C4-2B (cell line): ENCODE results near the gene SCYL3.

Experiments used
- H3K27ac ChIP-seq: fragments of 450-650 bp; 2 replicates; pipeline ENCODE4 v1.5.1; 2017
- ZFX ChIP-seq: fragments of 450-650 bp; IDR thresholded peaks from 2 replicates; pipeline ENCODE4 v1.6.1; 2017
- TF ChIP-seq, protein P1 (sequence below): fragments of 450-650 bp; conservative IDR thresholded peaks from 2 replicates; pipeline ENCODE4 v1.5.1; 2017; ENCODE audit warnings: mild to moderate bottlenecking

The SCYL3 gene

DNA sequence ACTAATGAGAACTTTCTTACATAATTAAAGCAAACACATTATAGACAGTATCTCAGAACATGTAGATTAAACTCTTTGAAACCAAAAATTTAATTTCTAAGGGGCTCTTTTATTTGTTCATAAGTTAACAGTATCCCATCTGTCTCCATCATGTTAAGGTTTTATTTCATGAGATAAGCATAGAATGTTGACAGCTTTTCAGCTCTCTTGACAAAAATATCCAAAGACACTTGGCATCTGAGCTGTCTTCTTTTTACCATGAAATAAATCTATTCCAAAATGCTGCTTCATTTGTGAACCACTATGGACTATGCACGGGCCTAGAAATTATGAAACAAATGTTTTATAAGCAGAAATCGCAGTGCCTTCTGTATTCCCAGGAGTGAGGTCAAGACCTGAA, 45.2 kb downstream of the SCYL3 start:
- no peak overlapping the region for H3K27ac ChIP-seq
- TF ChIP-seq, protein P1, sequence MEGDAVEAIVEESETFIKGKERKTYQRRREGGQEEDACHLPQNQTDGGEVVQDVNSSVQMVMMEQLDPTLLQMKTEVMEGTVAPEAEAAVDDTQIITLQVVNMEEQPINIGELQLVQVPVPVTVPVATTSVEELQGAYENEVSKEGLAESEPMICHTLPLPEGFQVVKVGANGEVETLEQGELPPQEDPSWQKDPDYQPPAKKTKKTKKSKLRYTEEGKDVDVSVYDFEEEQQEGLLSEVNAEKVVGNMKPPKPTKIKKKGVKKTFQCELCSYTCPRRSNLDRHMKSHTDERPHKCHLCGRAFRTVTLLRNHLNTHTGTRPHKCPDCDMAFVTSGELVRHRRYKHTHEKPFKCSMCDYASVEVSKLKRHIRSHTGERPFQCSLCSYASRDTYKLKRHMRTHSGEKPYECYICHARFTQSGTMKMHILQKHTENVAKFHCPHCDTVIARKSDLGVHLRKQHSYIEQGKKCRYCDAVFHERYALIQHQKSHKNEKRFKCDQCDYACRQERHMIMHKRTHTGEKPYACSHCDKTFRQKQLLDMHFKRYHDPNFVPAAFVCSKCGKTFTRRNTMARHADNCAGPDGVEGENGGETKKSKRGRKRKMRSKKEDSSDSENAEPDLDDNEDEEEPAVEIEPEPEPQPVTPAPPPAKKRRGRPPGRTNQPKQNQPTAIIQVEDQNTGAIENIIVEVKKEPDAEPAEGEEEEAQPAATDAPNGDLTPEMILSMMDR = no peak
- no peak for TF ChIP-seq ZFX

DNA sequence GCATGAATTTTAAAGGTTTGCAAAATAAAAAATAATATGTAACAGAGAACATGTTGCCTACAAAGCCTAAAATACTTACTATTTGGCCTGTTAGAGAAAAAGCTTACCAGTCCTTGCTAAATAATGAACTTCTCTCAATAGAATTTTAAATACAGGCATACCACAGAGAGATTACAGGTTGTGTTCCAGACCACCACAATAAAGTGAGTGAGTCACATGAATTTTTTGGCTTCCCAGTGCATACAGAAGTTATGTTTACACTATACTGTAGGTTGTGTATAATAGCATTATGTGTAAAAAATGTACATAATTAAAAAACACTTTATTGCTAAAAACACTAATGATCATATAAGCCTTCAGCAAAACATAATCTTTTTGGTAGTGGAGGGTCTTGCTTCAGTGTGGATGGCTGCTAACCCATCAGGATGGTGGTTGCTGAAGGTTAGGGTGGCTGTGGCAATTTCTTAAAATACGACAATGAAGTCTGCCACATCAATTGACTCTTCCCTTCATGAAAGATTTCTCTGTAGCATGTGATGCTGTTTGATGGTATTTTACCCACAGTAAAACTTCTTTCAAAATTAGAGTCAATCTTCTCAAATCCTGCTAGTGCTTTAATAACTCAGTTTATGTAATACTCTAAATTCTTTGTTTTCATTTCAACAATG, 48.6 kb downstream of the SCYL3 start:
- TF ChIP-seq ZFX = no peak
- TF ChIP-seq, protein P1 = no peak
- no peak overlapping the region for H3K27ac ChIP-seq

DNA sequence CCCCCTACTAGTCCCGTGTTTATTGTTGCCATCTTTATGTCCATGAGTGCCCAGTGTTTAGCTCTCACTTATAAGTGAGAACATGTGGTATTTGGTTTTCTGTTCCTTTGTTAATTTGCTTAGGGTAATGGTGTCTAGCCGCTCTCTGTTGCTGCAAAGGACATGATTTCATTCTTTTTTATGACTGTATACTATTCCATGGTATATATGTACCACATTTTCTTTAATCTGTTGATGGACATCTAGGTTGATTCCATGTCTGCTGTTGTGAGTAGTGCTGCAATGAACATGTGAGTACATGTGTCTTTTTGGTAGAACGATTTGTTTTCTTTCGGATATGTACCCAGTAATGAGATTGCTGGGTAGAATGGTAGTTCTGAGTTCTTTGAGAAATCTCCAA, 54.8 kb downstream of the SCYL3 start:
- TF ChIP-seq, protein P1 = no peak
- TF ChIP-seq ZFX = no peak
- no peak overlapping the region for H3K27ac ChIP-seq

DNA sequence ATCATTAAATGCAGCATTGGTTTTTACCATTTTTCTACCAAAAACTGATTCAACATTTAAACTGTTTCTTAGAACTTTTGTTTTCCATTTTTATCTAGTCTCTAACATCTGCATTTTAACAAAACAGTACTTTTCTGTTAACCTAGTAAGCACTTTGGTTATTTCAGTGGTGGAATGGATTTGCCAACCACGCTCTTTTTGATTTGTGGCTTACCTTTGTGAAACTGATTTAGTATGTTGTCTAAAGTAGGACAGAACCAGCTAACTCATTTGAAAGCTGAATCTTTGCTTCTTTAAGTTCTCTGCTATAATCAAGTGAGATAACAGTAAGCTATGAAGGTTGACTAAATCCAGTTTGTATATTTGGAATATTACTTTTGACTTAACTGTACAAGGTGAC, 57.5 kb downstream of the SCYL3 start:
- TF ChIP-seq, protein P1 = no peak
- no peak for TF ChIP-seq ZFX

DNA sequence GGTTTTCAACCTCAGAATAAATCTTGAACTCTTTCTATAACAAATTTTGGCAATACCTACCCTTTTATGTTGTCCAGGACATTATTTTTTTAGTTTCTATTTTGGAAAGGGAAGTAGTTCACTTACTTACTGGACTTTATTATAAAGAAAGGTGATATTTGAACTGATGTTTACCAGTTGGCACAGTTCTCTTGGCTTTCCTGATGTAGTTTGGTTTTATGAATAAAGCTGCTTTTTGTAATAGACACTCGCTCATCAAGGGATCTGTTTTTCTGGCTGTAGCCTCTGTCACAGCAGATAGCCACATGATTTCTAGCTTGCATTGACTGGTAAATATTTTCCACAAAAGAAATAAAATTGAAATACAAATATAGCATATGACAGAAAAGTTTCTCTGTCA, 58.0 kb downstream of the SCYL3 start:
- no peak for TF ChIP-seq ZFX
- TF ChIP-seq, protein P1 = no peak
- H3K27ac ChIP-seq = no peak overlapping the region

More for the DNA sequence above, 57.5 kb downstream of the SCYL3 start:
- no peak overlapping the region for H3K27ac ChIP-seq

DNA sequence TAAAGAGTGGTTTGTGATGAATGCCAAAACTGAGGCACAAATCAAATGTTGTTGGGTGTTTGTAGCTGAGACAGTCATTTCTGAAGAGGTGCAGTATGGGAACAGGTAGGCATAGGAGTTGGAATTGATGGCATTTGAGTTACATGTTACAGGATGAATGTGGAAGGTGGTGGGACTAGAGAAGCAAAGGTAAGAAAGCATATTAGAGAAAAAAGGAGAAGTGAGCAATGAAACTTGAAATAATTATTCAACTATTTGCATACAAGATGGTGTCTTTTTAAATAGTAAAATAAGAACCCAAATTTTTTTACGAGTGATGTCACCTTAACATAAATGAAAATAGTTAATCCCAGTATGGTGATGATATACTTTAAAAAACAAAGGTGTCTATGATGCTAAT, 58.8 kb downstream of the SCYL3 start:
- no peak overlapping the region for H3K27ac ChIP-seq
- no peak for TF ChIP-seq ZFX
- TF ChIP-seq, protein P1 = no peak

DNA sequence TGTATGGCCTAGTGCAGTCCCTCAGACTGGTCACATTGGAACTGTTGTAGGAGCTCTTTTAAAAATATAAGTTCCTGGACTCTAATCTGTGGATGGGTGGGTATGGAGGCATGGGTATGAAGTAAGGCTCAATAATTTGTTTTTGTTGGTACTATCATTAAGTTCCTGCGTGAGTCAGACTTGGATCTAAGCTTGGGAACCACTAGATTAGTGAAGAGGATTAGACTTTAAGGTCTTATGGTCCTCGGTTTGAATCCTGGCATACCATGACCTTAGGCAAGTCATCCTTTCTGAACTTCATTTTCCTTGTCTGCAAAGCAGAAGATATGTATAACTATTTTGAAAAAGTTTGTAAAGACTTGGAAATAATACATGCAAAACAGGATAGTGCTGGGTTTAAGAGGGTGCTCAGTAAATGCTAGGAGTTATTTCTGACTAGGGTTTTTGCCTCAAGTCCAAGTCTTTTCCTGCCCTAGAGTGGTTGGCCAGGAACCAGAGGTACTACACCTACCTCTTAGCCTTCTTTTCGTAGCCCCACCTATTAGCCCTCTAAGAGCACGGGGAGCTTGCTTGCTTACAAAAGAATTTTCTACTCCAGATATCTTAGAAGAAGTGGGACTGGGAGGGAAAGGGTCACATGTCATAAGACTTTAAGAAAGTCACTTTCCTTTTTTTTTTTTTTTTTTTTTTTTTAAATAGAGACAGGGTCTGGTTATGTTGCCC, 60.4 kb downstream of the SCYL3 start:
- TF ChIP-seq, protein P1 = no peak
- TF ChIP-seq ZFX = no peak
- H3K27ac ChIP-seq = no peak overlapping the region
